Cortex of kidney (tissue), 1 donor: Measurements from ENCODE around the gene ARL11.
"Not testable (repeated sequence)": the region's sequence is repeated elsewhere in the genome, so short reads cannot be mapped to it uniquely, and the experiment has no call there.

Experiments used
- DNase-seq: peaks from one replicate; lab custom pipeline; 2025; lab: John Stamatoyannopoulos, UW

Gene ARL11

DNA sequence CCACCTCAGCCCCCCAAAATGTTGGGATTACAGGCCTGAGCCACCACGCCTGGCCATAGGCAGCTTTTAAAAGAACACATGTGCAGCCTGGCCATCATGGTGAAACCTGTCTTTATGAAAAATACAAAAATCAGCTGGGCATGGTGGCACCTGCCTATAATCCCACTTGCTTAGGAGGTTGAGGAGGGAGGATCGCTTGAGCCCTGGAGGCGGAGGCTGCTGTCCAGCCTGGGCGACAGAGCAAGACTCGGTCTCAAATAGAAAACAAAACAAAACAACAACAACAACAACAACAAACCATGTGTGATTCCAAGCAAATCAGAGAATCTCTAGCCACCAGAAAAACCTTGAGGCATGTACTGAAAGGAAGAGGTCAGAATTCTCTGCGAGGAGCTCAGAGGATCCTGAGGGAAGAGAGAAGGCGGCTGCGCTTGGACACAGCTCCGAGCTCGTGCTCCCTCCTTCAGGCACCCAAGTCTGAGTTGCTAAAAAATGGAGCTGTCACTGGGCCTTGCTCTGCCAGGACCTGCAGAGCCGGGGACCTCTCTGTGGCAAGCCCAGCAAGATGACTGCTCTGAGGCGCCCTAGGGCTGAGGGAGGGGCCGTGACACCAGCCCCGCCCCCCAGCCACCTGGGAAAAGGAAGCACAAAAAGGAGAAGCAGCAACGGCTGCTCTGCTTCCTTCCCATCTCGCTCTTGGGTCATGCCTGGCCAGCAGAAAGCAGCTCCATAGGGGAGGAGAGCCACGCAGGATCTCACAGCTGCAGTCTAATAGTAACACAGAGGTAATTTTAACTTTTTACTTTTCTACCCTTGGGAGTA lies at the start of gene ARL11:
Gene ARL11, plus strand, starts transcription at position 677 of the 822 bp plus-strand sequence. CDS start 1,941 bp downstream, outside the sequence.
- DNase-seq: no peak

DNA sequence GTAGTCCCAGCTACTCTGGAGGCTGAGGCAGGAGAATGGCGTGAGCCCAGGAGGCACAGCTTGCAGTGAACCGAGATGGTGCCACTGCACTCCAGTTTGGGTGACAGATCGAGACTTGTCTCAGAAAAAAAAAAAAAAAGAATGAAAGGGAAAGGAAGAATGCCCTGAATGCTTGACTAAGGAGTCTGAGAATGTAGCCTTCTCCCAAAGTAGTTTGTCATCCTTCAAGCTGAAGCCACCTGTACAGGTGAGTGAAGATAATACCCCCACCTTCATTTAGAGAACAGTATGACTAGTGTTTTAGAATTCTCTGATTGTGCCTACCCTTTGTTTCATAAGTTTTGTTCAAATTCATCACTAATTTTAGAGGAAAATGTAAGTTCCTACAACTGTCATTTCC lies 48.8 kb upstream of the ARL11 start:
- DNase-seq: no peak

DNA sequence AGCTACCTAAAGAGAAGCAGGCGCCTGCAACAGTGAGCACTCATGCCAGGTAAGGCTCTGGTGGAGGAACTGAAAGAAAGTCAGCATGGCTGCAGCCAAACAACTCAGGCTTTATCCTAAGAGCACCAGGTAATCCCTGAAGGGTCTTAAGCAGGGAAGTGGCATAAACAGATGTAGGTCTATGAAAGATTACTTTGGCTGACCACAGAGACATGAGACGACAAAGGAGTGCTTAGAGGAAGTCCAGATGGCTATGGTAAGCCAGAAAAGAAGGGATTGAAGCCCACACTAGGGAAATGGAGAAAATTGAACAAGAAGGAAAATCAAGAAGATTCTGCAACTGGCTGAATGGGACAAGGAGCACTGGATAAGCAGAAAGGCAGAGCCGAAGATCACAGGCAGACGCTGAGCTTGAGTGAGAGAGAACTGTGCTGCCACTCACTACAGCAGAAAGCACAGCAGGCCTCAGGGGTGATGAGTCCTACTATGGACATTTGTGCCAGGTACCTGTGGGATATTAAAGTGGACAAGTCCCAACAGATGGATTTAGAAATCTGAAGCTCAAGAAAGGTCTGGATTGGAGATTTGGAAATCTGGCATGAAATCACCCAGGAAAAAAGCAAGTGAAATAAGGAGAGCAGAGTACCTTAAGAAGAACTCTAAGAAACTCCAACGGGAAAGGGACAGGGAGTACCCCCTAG lies 47.2 kb upstream of the ARL11 start:
- no peak for DNase-seq

DNA sequence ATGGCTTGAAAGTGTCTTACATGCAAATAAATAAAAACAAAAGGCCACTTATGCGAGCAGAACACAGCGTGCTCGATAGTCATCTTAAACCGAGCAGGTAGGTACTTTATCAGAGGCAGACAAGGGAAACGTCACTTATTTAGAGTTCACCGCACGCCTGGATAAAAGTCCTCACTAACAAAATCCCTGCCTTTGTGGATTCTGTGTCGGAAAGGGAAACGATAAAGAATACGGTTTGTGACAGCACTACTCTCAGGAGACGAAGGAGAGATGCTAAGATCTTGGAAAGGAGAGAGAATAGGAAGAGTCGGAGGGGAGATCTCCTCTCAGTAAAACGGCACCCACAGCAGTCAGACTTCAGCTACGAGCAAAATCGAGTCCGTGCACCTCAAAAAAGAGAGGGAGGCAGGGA lies 43.5 kb upstream of the ARL11 start:
- DNase-seq: no peak

DNA sequence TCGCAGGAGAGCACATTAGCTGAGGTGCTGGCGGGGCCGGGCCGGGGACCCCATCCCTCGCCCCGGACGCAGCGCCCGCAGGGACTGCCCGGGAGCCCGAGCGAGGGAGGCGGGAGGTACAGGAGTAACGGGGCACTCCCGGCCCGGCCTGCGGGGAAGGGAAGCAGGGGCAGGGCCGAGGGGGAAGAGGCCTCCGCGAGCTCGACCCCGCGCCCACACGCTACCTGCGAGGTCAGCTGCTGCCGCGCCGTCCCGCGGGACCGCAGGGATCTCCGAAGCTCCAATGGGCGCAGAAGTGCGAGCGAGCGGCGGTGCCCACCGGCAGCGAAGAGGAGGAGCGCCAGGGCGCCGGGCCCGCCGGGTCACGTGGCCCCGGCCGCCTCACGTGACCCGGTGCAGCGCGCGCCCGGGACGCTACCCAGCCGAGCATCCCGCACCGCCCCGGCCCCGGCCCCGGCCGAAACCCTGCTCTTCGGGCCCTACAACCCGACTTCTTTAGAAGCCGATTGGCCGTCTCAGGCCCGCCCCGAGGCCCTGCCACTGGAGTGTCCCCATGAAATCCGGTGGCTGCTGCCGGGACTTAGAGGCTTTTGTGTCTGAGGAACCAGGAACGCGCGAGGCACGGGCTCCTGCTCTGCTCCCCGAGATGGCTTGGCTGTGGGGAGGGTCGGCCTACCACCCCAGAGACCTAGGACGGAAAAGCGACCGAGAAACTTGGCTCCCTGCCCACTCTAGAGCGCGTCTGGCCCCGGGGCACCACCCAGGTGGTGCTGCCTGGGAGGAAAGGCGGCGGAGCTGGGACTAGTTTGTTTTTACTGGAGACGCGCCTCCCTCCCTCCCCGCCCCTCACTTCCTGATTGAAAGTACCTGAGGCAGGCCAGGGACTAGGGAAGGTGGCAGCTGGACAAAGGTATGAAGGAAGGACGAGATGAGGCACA lies 42.8 kb upstream of the ARL11 start, which contains the start of gene RCBTB1:
Gene RCBTB1, minus strand, starts transcription at position 339 of the 938 bp plus-strand sequence. CDS start 18,279 bp downstream, outside the sequence.
- no peak for DNase-seq

DNA sequence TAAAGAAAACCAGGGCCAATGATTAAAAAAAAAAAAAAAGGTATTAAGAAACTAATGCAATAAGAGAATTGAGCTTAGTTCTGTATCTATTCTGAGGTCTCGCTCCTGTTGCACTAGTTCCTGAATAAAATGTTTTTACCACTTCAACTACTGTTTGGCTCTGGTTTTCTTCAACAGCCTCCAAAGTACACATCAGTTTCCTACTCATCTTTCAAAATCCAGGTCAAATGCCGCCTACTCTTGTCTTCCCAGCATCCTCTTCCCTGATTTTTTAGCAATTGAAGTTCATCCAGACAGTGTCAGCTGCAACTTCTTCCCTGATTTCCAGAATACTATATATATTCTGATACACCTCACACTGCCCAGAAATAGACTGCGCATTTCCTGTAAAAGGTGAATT lies 41.6 kb upstream of the ARL11 start:
- no peak for DNase-seq

DNA sequence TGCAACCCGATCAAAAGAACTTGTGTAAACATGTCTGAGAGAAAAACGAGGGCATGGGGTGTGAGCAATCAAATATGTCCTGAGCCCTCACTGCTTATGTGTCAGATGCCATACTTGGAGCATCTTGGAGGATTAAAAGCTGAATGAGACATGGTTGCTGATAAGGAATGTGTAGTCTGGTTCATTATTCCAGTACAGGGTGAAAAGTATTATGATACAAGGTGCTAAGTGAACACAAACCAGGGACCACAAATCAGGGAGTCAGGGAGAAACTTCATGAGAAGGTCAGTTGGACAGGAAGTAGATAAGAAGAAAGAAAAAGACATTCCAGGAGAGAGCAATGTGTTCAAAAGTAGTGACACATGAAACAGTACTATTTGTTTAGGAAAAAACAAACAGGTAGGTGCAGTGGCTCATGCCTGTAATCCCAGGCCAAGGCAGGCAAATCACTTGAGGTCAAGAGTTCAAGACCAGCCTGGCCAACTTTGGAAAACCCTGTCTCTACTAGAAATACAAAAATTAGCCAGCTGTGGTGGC lies 40.9 kb upstream of the ARL11 start:
- no peak for DNase-seq

DNA sequence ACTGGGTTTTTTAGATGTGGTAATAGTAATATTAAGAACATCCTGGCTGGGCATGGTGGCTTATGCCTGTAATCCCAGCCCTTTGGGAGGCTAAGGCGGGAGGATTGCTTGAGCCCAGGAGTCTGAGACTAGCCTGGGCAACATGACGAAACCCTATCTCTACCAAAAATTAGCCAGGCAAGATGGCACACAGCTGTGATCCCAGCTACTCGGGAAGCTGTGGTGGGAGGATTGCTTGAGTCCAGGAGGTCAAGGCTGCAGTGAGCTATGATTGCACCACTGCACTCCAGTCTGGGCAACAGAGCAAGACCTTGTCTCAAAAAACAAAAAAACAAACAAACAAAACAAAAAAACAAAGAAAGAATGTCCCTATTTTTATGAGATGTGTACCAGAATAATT lies 37.6 kb upstream of the ARL11 start:
- DNase-seq: not testable (repeated sequence)

DNA sequence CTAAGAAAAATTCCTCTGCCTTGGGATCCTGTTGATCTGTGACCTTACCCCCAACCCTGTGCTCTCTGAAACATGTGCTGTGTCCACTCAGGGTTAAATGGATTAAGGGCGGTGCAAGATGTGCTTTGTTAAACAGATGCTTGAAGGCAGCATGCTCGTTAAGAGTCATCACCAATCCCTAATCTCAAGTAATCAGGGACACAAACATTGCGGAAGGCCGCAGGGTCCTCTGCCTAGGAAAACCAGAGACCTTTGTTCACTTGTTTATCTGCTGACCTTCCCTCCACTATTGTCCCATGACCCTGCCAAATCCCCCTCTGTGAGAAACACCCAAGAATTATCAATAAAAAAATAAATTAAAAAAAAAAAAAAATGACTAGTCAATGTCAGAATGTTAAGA lies 34.4 kb upstream of the ARL11 start:
- DNase-seq: not testable (repeated sequence)

DNA sequence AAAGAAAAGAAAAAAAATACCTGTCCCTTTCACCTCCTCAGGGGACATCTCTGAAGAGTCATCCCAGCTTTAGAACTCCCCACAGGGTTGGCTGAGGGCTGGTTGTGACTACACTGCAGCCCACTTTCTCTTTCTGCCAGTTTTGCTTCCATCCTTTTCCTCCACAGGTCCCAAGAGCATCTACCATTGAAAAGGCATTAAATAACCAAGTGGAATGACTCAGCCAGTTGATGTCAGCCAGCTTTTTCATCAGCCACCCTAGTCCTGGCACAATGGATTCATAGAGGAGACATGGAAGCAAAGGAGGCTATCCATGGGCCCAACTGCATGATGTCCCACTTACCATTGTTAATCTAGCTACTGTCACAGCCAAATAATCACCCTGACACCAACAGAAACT lies 33.7 kb upstream of the ARL11 start:
- no peak for DNase-seq

DNA sequence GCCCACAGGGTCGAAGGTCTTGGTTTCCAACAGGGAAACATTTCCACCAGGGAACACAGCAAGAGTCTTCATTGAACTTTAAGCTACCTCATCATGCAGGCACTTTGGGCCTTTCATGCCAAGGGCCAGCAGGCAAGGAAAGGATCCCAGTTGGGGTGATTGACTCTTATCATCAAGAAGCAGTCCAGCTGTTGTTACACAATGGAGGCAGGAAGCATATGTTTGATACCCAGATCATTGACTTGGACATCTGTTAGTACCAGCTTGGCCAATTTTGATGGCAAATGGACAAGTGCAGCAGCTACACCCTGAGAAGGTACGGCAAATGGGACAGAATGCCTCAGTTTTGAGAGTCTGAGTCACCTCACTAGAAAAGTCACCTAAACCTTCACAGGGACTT lies 32.1 kb upstream of the ARL11 start:
- no peak for DNase-seq

DNA sequence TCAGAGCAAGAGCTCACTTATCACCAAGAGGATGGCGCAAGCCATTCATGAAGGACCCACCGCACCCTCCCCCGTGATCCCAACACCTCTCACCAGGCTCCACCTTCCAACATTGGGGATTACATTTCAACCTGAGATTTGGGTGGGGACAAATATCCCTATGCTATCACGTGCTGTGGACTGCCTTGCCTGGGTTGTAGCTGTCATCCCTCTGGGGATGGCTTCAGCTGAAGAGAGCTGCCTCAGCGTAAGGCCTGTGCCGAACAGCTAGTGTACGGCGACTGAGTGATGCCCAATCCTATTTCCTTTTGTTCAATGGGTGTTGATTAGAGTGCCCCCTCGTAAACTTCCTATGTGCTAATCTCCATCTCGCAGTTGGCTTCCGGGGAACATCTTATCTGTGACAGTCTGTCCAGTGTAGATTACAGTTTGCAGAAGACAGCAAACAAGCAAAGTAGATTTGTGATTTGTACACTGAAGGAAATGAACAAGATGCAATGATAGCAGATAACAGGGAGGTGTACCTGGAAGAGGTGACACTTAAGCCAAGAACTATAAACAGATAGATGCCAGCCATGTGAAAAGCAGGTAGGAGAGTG lies 31.2 kb upstream of the ARL11 start:
- DNase-seq: no peak

DNA sequence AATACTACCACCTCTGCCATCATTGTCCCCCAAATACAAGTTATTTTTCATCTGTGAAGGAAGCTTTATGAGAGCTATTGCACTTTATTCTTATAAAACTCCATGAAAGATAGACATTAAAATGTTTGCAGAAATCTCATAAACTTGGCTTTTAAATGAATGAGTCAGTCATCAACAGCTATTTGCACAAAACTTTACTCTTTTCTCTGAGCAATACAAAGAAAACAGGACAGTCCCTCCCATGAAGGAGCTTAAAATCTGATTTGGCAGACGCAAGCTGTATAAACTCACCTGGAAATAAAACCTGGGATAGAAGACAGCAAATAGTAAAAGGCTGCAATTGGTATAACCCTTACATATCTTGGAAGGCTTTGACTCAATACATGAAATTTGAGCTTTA lies 26.3 kb upstream of the ARL11 start:
- DNase-seq: no peak

DNA sequence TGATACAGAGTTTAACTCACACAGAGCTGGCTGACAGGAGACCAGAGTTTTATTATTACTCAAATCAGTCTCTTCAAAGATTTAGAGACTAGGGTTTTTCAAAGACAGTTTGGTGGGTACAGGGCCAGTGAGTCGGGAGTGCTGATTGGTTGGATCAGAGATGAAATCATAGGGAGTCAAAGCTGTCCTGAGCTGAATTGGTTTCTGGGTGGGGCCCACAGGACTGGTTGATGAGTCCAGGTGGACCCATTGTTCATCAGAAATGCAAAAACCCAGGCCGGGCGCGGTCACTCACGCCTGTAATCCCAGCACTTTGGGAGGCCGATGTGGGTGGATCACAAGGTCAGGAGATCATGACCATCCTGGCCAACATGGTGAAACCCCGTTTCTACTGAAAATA lies 25.7 kb upstream of the ARL11 start:
- not testable (repeated sequence) for DNase-seq

DNA sequence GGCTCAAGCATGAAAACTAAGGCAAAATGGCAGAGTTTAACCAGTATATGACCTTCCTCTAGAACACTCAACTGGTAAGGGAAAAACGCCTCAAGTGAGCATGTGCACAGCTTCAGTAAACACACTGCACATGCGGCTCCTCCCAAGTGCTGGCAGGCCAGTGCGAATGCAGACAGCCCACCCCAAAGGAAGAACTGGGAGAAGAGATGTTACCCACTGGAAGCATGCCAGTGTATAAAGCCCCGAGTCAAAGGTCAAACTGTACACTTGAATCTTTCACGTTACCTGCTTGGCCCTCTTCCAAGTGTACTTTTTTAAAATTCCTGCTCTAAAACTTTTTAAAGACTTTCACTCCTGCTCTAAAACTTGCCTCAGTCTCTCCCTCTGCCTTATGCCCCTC lies 23.7 kb upstream of the ARL11 start:
- DNase-seq: no peak

DNA sequence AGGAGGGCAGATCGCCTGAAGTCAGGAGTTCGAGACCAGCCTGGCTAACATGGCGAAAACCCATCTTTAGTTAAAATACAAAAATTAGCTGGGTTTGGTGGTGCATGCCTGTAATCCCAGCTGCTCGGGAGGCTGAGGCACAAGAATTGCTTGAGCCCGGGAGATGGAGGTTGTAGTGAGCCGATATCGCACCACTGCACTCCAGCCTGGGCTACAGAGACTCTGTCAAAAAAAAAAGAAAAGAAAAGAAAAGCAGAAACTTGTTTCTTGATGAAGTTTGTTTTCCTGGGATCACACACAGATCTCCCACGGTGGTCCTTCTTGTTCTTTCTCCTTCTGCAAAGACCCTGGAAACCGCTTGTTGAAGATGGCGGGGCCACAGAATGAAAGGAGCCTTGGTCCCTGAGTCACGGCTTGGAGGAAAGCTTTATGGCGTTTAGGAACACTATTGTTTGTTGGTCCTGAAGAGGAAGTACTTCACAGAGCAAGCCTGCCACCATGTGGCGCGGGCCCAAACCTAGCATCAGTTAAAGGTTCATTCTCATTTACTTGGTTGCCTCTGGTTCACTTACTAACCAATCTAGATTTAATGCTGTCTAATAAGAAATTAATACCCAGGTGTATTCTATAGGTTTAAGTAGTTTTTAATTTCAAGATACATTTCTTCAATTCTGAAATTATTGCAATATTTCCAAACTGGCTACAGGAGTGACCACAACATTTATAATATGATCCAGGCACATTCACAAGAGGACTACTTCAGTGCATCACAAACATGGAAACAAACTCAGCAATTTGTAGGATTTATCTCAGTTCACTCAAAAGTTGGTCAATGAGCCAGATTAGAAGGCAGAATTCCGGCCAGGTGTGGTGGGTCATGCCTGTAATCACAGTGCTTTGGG lies 21.3 kb upstream of the ARL11 start:
- no peak for DNase-seq

DNA sequence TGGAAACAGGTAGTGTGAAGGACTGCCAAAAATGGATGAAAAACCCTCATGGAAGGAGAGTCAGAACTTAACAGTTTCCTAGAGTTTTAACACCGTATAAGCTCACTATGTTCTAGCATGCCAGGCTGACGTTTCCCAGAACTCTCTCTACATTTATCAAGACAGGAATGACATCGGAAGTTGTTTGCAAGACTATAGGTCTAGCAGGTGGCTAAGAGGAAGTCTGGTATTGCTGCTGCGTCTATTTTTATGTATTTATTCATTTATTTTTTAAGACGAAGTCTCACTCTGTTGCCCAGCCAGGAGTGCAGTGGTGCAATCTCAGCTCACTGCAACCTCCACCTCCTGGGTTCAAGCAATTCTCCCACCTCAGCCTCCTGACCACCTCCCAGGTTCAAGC lies 20.5 kb upstream of the ARL11 start:
- DNase-seq: no peak

DNA sequence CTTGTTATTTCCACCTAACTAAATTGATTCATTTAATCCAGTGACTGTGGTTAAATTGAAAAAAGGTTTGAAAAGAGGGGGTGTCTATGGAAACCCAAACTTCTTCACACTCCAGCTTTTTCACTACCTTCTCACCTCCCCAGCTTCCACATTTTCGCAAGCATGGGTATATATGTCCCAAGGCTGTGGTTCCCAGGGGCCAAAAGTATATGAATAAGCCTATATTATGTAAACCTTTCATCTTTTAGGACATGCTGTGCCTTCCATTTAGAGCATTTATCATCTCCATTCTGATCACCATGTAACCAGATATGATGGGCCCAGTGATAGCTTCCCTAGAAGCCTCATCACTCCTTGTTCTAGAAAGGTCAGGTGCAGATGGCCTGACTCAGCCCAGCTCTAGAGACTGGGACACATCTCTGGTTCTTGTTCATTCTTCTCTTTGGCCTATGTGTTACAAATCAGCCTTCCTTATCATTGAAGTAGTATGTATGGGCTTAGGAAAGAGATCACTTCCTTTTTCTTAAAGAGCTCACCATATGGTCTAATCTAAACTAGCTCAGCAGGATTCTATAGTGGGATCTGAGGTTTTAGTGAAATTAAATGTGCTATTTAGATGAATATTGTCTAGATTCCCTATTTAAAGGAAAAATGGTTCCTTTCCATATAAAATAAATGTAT lies 19.5 kb upstream of the ARL11 start:
- DNase-seq: no peak

DNA sequence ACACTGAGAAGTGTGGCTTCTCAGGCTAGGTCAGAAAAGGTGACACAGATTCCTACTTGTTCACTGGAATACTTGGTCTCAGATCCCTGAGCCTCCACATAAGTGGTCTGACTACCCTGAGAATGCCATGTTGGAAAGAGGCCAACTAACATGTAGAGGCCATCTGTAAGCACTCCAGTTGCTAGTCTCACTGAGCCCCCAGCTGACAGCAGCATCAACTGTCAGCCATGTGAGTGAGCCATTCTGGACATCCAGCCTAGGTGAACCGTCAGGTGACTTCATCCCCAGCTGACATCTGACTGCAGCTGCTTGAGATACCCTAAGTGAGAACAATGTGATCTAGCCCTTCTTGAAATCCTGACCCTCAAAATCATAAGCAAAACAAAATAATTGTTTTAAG lies 18.1 kb upstream of the ARL11 start:
- DNase-seq: no peak

DNA sequence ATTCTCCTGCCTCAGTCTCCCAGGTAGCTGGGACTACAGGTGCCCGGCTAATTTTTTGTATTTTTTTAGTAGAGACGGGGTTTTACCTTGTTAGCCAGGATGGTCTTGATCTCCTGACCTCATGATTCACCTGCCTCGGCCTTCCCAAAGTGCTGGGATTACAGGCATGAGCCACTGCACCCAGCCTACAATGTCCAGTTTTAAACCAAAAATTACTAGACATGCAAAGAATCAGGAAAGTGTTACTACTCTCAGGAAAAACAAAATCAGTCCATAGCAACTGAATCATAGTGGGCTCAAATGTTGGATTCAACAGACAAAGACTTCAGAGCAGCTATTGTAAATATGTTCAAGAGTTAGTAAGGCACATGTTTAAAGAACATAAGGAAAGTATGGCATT lies 16.3 kb upstream of the ARL11 start:
- DNase-seq: not testable (repeated sequence)
